GM13977 (cell line): ENCODE measurements around the gene OLA1.

Experiments
- DNase-seq: peaks from one replicate; pipeline ENCODE4 v3.0.0; 2012; ENCODE audit warnings: low spot score
- CTCF ChIP-seq: IDR thresholded peaks from 2 replicates; pipeline ENCODE4 v1.5.1; 2012; ENCODE audit warnings: mild to moderate bottlenecking, control low read depth; ENCODE audit not compliant: insufficient read depth; ENCODE audit errors: extremely low read depth, missing control alignments
- in situ Hi-C: fragments of 300-500 bp; cut with MboI; formaldehyde crosslinking; loops from one replicate; pipeline ENCODE4 v1.12.0; 2022; ENCODE audit warnings: low sequenced_read_pairs, low pct_unique_long_range_greater_than_20kb, mixed read lengths, inconsistent platforms; ENCODE audit not compliant: unreplicated experiment

Gene OLA1

GRCh38 chr2:174177316-174177890 lies 70.9 kb downstream of the OLA1 start:
- DNase-seq = no peak
- in situ Hi-C loops = no loop called here
- no peak for TF ChIP-seq CTCF

DNA sequence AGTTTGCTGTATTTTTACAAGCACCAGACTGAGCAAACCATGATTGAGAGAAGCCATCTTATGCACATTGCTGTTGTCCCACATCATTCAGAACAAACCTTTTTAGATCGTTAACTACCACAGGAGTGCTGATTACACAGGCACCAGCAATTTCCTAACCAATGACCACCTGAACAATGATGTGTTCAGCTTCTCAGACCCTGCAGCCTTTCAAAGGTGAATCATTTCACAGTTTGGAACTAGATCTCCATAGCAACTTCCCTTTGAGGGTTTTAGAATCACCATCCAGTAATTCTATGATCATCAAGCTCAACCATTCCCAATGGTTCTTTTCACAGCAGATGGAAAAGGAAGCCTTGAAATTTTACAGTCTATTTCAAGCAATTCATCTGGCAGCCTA lies 71.4 kb downstream of the OLA1 start:
- in situ Hi-C loops = no loop called here
- no peak for TF ChIP-seq CTCF
- DNase-seq = no peak

- no peak for TF ChIP-seq CTCF
- DNase-seq = no peak
- in situ Hi-C loops = no loop called here
Measured at GRCh38 chr2:174174741-174175140, 73.6 kb downstream of the OLA1 start.

DNA sequence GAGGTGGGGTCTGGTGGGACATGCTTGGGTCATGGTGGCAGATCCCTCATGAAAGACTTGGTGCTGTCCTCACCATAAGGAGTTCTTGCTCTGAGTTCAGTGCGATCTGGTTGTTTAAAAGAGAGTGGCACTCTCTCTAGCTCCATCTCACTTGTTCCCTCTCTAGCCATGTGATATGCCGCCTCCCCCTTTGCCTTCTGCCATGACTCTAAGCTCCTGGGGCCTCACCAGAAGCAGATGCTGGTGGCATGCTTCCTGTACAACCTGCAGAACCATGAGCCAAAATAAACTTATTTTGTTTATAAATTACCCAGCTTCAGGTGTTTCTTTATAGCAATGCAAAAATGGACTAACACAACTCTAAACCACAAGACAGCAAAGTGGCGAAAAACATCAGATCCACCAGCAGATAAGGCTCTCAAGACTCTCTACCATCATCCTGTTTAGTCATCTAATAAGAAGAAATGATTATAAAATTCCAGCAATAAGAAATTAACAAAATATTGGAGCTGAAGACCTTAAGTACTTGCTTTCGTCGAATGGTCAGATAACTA lies 75.5 kb downstream of the OLA1 start:
- in situ Hi-C loops = no loop called here
- no peak for TF ChIP-seq CTCF
- no peak for DNase-seq

- in situ Hi-C loops = no loop called here
- no peak for TF ChIP-seq CTCF
- no peak for DNase-seq
Measured at GRCh38 chr2:174171686-174172445, 76.5 kb downstream of the OLA1 start.

- no peak for TF ChIP-seq CTCF
- DNase-seq = no peak
- in situ Hi-C loops = no loop called here
Measured at GRCh38 chr2:174169372-174169771, 79.0 kb downstream of the OLA1 start.
